HEK293T (cell line): ENCODE measurements around the gene HUS1.

Experiments
- CTCF ChIA-PET: fragments of 350-600 bp; formaldehyde crosslinking; extraction: SDS; loops from one replicate; lab custom pipeline; 2021; ENCODE audit warnings: antibody characterized with exemption, inconsistent platforms; lab: Yijun Ruan, JAX
- POLR2A ChIA-PET: fragments of 350-600 bp; formaldehyde crosslinking; extraction: SDS; loops from one replicate; lab custom pipeline; 2020; ENCODE audit warnings: antibody characterized with exemption, inconsistent platforms; lab: Yijun Ruan, JAX
- DNase-seq: peaks from one replicate; pipeline ENCODE4 v3.0.0; 2012; ENCODE audit warnings: mixed read lengths; ENCODE audit errors: extremely low spot score
- ARNT ChIP-seq: fragments of 450-650 bp; IDR thresholded peaks from 2 replicates; pipeline ENCODE4 v1.6.1; 2017; ENCODE audit warnings: mild to moderate bottlenecking
- BHLHE40 ChIP-seq: fragments of 450-650 bp; IDR thresholded peaks from 2 replicates; pipeline ENCODE4 v1.6.1; 2016; ENCODE audit warnings: mild to moderate bottlenecking, moderate library complexity, borderline replicate concordance
- CTBP1 ChIP-seq: fragments of 450-650 bp; IDR thresholded peaks from 2 replicates; pipeline ENCODE4 v1.6.1; 2016; ENCODE audit warnings: borderline replicate concordance
- ELF4 ChIP-seq: fragments of 450-650 bp; IDR thresholded peaks from 2 replicates; pipeline ENCODE4 v1.6.1; 2017; ENCODE audit warnings: antibody characterized with exemption
- FOXA1 ChIP-seq: fragments of 450-650 bp; IDR thresholded peaks from 2 replicates; pipeline ENCODE4 v1.6.1; 2016; ENCODE audit warnings: mild to moderate bottlenecking
- FOXK2 ChIP-seq: fragments of 450-650 bp; IDR thresholded peaks from 2 replicates; pipeline ENCODE4 v1.6.1; 2016; ENCODE audit warnings: mild to moderate bottlenecking
- FOXM1 ChIP-seq: fragments of 450-650 bp; IDR thresholded peaks from 2 replicates; pipeline ENCODE4 v1.6.1; 2017; ENCODE audit warnings: mild to moderate bottlenecking, borderline replicate concordance
- HDGF ChIP-seq: fragments of 450-650 bp; IDR thresholded peaks from 2 replicates; pipeline ENCODE4 v1.6.1; 2017; ENCODE audit warnings: antibody characterized with exemption, borderline replicate concordance
- L3MBTL2 ChIP-seq: fragments of 450-650 bp; conservative IDR thresholded peaks from 2 replicates; pipeline ENCODE4 v1.6.1; 2016; ENCODE audit warnings: mild to moderate bottlenecking
- LEF1 ChIP-seq: fragments of 450-650 bp; IDR thresholded peaks from 2 replicates; pipeline ENCODE4 v1.6.1; 2017; ENCODE audit warnings: mild to moderate bottlenecking, borderline replicate concordance
- NFRKB ChIP-seq: fragments of 450-650 bp; IDR thresholded peaks from 2 replicates; pipeline ENCODE4 v1.6.1; 2016; ENCODE audit warnings: mild to moderate bottlenecking, moderate library complexity
- PKNOX1 ChIP-seq: fragments of 450-650 bp; IDR thresholded peaks from 2 replicates; pipeline ENCODE4 v1.6.1; 2016
- SP1 ChIP-seq: fragments of 450-650 bp; IDR thresholded peaks from 2 replicates; pipeline ENCODE4 v1.6.1; 2017
- SUZ12 ChIP-seq: fragments of 450-650 bp; IDR thresholded peaks from 2 replicates; pipeline ENCODE4 v1.6.1; 2016; ENCODE audit warnings: mild to moderate bottlenecking
- TARDBP ChIP-seq: fragments of 450-650 bp; IDR thresholded peaks from 2 replicates; pipeline ENCODE4 v1.6.1; 2016
- ZNF384 ChIP-seq: fragments of 450-650 bp; IDR thresholded peaks from 2 replicates; pipeline ENCODE4 v1.6.1; 2016

Gene HUS1

GRCh38 chr7:47939425-47940036, 39.9 kb downstream of the HUS1 start:
- ChIA-PET POLR2A (no interaction called here), CTCF (no interaction called here)
- DNase-seq, result no peak
- no peak for TF ChIP-seq CTBP1
- no peak for TF ChIP-seq FOXM1
- no peak for TF ChIP-seq SUZ12
- no peak for TF ChIP-seq ELF4
- no peak for TF ChIP-seq SP1
- no peak for TF ChIP-seq PKNOX1
- no peak for TF ChIP-seq L3MBTL2
- TF ChIP-seq FOXK2, result no peak
- no peak for TF ChIP-seq TARDBP
- TF ChIP-seq LEF1, result no peak

DNA sequence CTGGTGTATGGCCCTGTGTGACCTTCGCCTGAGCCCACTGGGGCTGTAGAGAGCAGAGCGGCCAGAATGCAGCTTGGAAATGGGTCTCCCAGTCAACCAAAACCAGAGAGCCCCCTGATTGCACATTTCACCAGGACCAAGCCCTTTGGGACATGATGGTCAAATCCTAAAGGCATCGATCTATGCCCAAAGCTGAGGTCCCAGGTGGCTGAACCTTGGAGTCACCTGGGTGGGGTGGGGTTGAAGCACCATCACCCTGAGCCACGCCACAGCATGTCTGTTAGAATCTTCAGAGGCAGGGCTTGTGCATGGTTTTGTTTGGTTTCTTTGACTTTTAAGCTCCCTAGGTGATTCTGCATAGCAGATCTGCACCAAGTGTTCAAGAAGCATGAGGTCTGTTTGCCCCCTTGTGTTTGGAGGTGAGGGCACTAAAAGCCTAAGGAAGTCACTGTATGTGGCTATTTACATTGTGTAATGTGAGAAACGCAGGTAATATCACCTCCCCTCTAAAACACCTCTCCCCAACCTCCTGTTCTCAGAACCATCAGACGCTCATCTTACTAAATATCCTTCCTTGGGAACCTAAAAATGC, 40.7 kb downstream of the HUS1 start:
- no peak for TF ChIP-seq LEF1
- no peak for TF ChIP-seq NFRKB
- no peak for TF ChIP-seq FOXK2
- TF ChIP-seq TARDBP, result no peak
- no peak for TF ChIP-seq CTBP1
- TF ChIP-seq ZNF384, result no peak
- no peak for TF ChIP-seq PKNOX1
- no peak for TF ChIP-seq L3MBTL2
- no peak for TF ChIP-seq BHLHE40
- no peak for TF ChIP-seq SUZ12
- TF ChIP-seq FOXM1, result no peak
- TF ChIP-seq ELF4, result no peak
- POLR2A ChIA-PET, result no interaction called here
- DNase-seq, result no peak
- CTCF ChIA-PET, result interaction anchor here (0.6 kb wide), 1 partner anchor 88 kb away, joined by 4 read pairs; no protein-coding TSS in a partner anchor

DNA sequence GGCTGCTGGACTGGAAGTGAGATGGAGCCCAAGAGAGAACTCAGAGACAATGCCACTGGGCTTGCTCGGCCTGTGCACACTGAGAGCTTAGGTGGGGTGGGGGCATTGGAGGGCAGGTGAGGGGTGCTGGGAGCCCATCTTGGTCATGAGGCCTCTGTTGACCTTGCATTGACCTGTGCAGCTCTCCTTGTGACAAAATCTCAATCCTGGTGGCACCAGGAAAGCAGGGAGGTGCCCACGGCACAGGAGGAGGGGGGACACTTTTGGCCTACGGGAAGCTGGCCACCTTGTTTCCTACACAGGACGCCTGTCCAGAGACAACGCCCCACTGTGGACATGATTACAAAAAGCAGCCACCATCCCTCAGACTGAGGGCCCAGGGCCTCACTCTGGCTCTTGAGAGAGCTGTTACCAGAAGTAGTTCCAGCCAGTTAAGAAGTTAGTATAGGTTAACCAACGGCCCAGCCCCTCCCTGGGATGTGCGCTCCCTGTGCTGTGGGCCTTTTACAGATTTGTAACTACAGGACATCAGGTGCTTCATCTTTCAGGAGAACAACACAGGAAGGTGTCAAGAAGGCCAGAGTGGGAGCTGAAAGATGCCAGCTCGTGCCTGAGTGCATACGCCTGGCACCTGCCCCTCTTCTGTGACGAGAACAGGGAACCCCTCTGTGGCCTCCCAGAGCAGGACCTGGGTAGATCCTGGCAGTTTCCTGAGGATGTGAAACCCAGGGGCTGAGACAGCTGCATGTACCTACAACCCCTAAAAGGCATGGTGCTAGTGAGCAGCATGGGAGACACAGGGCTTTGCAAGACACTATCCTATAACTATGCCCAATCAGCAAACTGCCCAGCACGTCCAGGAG, 41.5 kb downstream of the HUS1 start:
- ChIA-PET CTCF (no interaction called here), POLR2A (no interaction called here)
- TF ChIP-seq ARNT, result no peak
- TF ChIP-seq NFRKB, result no peak
- no peak for TF ChIP-seq FOXK2
- no peak for DNase-seq

GRCh38 chr7:47937065-47937687, 42.2 kb downstream of the HUS1 start:
- ChIA-PET CTCF (interaction anchor here (0.6 kb wide), 1 partner anchor 220 kb away, joined by 3 read pairs; no protein-coding TSS in a partner anchor), POLR2A (no interaction called here)
- TF ChIP-seq FOXM1 (no peak), NFRKB (no peak), HDGF (no peak), PKNOX1 (no peak), ELF4 (no peak), TARDBP (no peak)
- no peak for DNase-seq

GRCh38 chr7:47936323-47936722, 43.1 kb downstream of the HUS1 start:
- POLR2A ChIA-PET, result no interaction called here
- CTCF ChIA-PET, result interaction anchor here (0.6 kb wide), 1 partner anchor 221 kb away, joined by 3 read pairs; no protein-coding TSS in a partner anchor
- TF ChIP-seq ZNF384, result no peak
- no peak for DNase-seq

DNA sequence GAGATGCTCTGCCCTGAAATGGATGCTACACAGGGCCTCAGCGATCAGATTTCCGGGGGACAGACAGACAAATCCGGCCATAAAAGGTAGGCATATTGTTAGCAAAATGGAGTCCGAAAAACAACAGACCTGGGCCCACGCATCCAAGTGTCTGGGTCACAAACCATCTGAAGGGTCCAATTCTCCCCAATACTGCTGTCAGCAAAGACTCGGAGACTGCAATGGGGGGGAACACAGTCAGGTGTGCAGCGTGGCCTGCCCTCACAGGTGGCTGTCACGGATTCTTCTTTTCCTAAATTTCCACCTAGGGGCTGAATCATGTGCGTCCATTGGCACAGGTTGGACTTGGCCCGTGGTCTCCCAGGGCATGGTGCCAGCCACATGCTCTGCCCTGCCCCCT, 44.1 kb downstream of the HUS1 start:
- no peak for TF ChIP-seq L3MBTL2
- no peak for TF ChIP-seq FOXA1
- TF ChIP-seq FOXK2, result no peak
- TF ChIP-seq ELF4, result no peak
- no peak for TF ChIP-seq TARDBP
- no peak for TF ChIP-seq LEF1
- TF ChIP-seq HDGF, result no peak
- no peak for TF ChIP-seq ZNF384
- no peak for TF ChIP-seq NFRKB
- TF ChIP-seq FOXM1, result no peak
- TF ChIP-seq SP1, result no peak
- TF ChIP-seq SUZ12, result no peak
- no peak for TF ChIP-seq BHLHE40
- no peak for TF ChIP-seq PKNOX1
- TF ChIP-seq ARNT, result no peak
- DNase-seq, result no peak
- ChIA-PET POLR2A (no interaction called here), CTCF (no interaction called here)
